Sigmoid colon (tissue), 7 donors: ENCODE data around the gene RAP2A. TPM values are rescaled to one million over a fixed set of nuclear protein-coding genes. Genes with fewer than 3 reads are reported as not detected.

Experiments
- DNase-seq: peaks from one replicate; pipeline ENCODE4 v3.0.0-alpha.2; 2019
- H3K27ac ChIP-seq, 4 donors: fragments of 200-600 bp; sonication (generic); one replicate each; pipeline ENCODE4 v1.5.1; 2016 to 2019; ENCODE audit warnings: mild to moderate bottlenecking in 1 of 4
- H3K27me3 ChIP-seq, 3 donors: fragments of 200-600 bp; sonication (generic); one replicate each; pipeline ENCODE4 v1.5.1; 2019; ENCODE audit warnings: mild to moderate bottlenecking in 1 of 3
- H3K36me3 ChIP-seq, 4 donors: fragments of 200-600 bp; sonication (generic); one replicate each; pipeline ENCODE4 v1.5.1; 2016 to 2019
- H3K4me1 ChIP-seq, 4 donors: fragments of 200-600 bp; sonication (generic); one replicate each; pipeline ENCODE4 v1.5.1; 2017 to 2019
- H3K4me3 ChIP-seq, 4 donors: fragments of 200-600 bp; sonication (generic); one replicate each; pipeline ENCODE4 v1.5.1; 2017 to 2019; ENCODE audit warnings: mild to moderate bottlenecking in 2 of 4, moderate library complexity in 1 of 4
- H3K9me3 ChIP-seq, 4 donors: fragments of 200-600 bp in 3 of 4; sonication (generic) in 3 of 4; one replicate each; pipeline versions ENCODE4 v1.5.1 to v1.6.1; 2013 to 2019
- CTCF ChIP-seq, 4 experiments: fragments of 450-650 bp in 3 of 4; fragments of 200-600 bp in 1 of 4; IDR thresholded peaks; one replicate each; pipeline ENCODE4 v1.5.1; 2016 to 2019; ENCODE audit warnings: antibody characterized with exemption in 4 of 4, mild to moderate bottlenecking in 3 of 4, moderate library complexity in 2 of 4
- EP300 ChIP-seq, 4 donors: sonication (generic); formaldehyde crosslinking; IDR thresholded peaks; one replicate each; pipeline ENCODE4 v1.6.1; 2017; ENCODE audit warnings: antibody characterized with exemption in 4 of 4
- POLR2A ChIP-seq, 2 donors: fragments of 450-650 bp; IDR thresholded peaks; one replicate each; pipeline ENCODE4 v1.6.1; 2016; ENCODE audit warnings: antibody characterized with exemption in 2 of 2, mild to moderate bottlenecking in 2 of 2, moderate library complexity in 2 of 2
- POLR2AphosphoS5 ChIP-seq, 4 donors: sonication (generic); formaldehyde crosslinking; IDR thresholded peaks; one replicate each; pipeline ENCODE4 v1.6.1; 2017; ENCODE audit warnings: antibody characterized with exemption in 4 of 4
- WGBS, 2 donors: extraction: QIAGEN DNeasy Blood & Tissue Kit; methylation state at CpG; one replicate each; pipeline ENCODE4 v1.1.7; 2013; 5-methylcytosine and 5-hydroxymethylcytosine counted together
- intact Hi-C: fragments of 100-400 bp; cut with DNase I; formaldehyde crosslinking; loops from one replicate; pipeline ENCODE4 v1.15.1; 2023
- polyA plus RNA-seq, 3 donors: library from polyadenylated mRNA; stranded (reverse); fragments of 200-250 nt; gene quantifications; one replicate each; pipeline ENCODE4 v1.2.3, GENCODE V29; 2013
- total RNA-seq, 4 donors: library from RNA; depleted of rRNA; stranded (reverse); fragments of >200 nt; gene quantifications; one replicate each; pipeline ENCODE4 v1.1.0, GENCODE V29; 2016
- donor health status: healthy with polysubstance abuse.
- donor health status: Bipolar disorder and iron deficiency.
- donor health status: healthy.

The RAP2A gene
- total and polyA plus RNA-seq, 7 donors, result 8.0 to 27.7 (median 17.9) TPM

GRCh38 chr13:97441368-97441767 is 7.4 kb downstream of the RAP2A start:
- H3K9me3 ChIP-seq, result no peaks in the 10 kb centered on the region
- DNase-seq, result no peak
- H3K27ac ChIP-seq, result no peak overlapping the region
- no peaks in the 10 kb centered on the region for H3K36me3 ChIP-seq
- H3K4me3 ChIP-seq, result no peak overlapping the region
- H3K4me1 ChIP-seq, result peaks cover 0 to 36% (median 21%) of the 10 kb centered on the region in 4 donors
- H3K27me3 ChIP-seq, result no peaks in the 10 kb centered on the region
- intact Hi-C loops, result no loop called here
- TF ChIP-seq CTCF (IDR thresholded peaks at IDR 0.05), result no peak
- TF ChIP-seq POLR2A (IDR thresholded peaks at IDR 0.05), result no peak
- TF ChIP-seq EP300 (IDR thresholded peaks at IDR 0.05), result no peak
- no peak for TF ChIP-seq POLR2AphosphoS5 (IDR thresholded peaks at IDR 0.05)

- Histone ChIP-seq H3K36me3 (no peaks in the 10 kb centered on the region), H3K27ac (no peak overlapping the region), H3K4me3 (no peak overlapping the region), H3K4me1 (peaks cover 0 to 7% (median 4%) of the 10 kb centered on the region in 4 donors), H3K9me3 (no peaks in the 10 kb centered on the region), H3K27me3 (no peaks in the 10 kb centered on the region)
- TF ChIP-seq POLR2A (IDR thresholded peaks at IDR 0.05), result no peak
- no peak for TF ChIP-seq EP300 (IDR thresholded peaks at IDR 0.05)
- TF ChIP-seq CTCF (IDR thresholded peaks at IDR 0.05), result no peak
- intact Hi-C loops, result no loop called here
- no peak for DNase-seq
Observed at GRCh38 chr13:97445522-97446187, 11.7 kb downstream of the RAP2A start.

- 90 to 97% methylated on average over 5 of the region's 5 CpGs for WGBS, 2 donors
- Histone ChIP-seq H3K4me3 (no peak overlapping the region), H3K27me3 (no peaks in the 10 kb centered on the region), H3K4me1 (peaks cover 0 to 14% (median 4%) of the 10 kb centered on the region in 4 donors), H3K36me3 (no peaks in the 10 kb centered on the region), H3K27ac (no peak overlapping the region), H3K9me3 (no peaks in the 10 kb centered on the region)
- TF ChIP-seq POLR2AphosphoS5 (IDR thresholded peaks at IDR 0.05) (no peak), EP300 (IDR thresholded peaks at IDR 0.05) (no peak), CTCF (IDR thresholded peaks at IDR 0.05) (no peak), POLR2A (IDR thresholded peaks at IDR 0.05) (no peak)
- no peak for DNase-seq
- intact Hi-C loops, result no loop called here
Observed at GRCh38 chr13:97446448-97446847, 12.5 kb downstream of the RAP2A start.

GRCh38 chr13:97448503-97449251 is 14.7 kb downstream of the RAP2A start:
- TF ChIP-seq POLR2AphosphoS5 (IDR thresholded peaks at IDR 0.05) (no peak), POLR2A (IDR thresholded peaks at IDR 0.05) (no peak), CTCF (IDR thresholded peaks at IDR 0.05) (no peak), EP300 (IDR thresholded peaks at IDR 0.05) (no peak)
- H3K9me3 ChIP-seq, result no peaks in the 10 kb centered on the region
- no peaks in the 10 kb centered on the region for H3K36me3 ChIP-seq
- H3K27ac ChIP-seq, result no peak overlapping the region
- H3K27me3 ChIP-seq, result no peaks in the 10 kb centered on the region
- no peak overlapping the region for H3K4me3 ChIP-seq
- intact Hi-C loops, result no loop called here
- 89 to 96% methylated on average over 5 of the region's 5 CpGs for WGBS, 2 donors
- no peak for DNase-seq
- H3K4me1 ChIP-seq, result peaks cover 0 to 14% (median 4%) of the 10 kb centered on the region in 4 donors
